Measurements from ENCODE around the gene OR8K3. TPM values are rescaled to one million over a fixed set of nuclear protein-coding genes. Genes with fewer than 3 reads are reported as not detected.

Gene OR8K3
- total RNA-seq, 2 donors from 2014 or later = not detected

Other genes starting within 250 kb of the OR8K3 start
- gene OR8I2, start 221.8 kb upstream of the OR8K3 start, total RNA-seq = not detected
- not detected for gene OR8H2, start 211.5 kb upstream of the OR8K3 start, total RNA-seq
- gene OR8H3, start 192.8 kb upstream of the OR8K3 start, total RNA-seq = not detected
- not detected for gene OR8J3, start 174.9 kb upstream of the OR8K3 start, total RNA-seq
- gene OR8K5, start 154.8 kb upstream of the OR8K3 start, total RNA-seq = not detected
- gene OR5J2, start 138.5 kb upstream of the OR8K3 start, total RNA-seq = not detected
- gene OR5T2, start 80.9 kb upstream of the OR8K3 start, total RNA-seq = not detected
- not detected for gene OR5T3, start 62.9 kb upstream of the OR8K3 start, total RNA-seq
- not detected for gene OR5T1, start 41.0 kb upstream of the OR8K3 start, total RNA-seq
- not detected for gene OR8H1, start 22.9 kb upstream of the OR8K3 start, total RNA-seq
- gene OR8K1, start 30.9 kb downstream of the OR8K3 start, total RNA-seq = not detected
- gene OR8J1, start 39.1 kb downstream of the OR8K3 start, total RNA-seq = not detected
- gene OR8U1, start 60.5 kb downstream of the OR8K3 start, total RNA-seq = not detected
- gene OR5AL1, start 97.6 kb downstream of the OR8K3 start, total RNA-seq = not detected
- gene OR5M3, start 158.2 kb downstream of the OR8K3 start, total RNA-seq = not detected
- not detected for gene OR5M8, start 176.2 kb downstream of the OR8K3 start, total RNA-seq
- not detected for gene OR5M11, start 228.1 kb downstream of the OR8K3 start, total RNA-seq

All from activated T-cell treated with anti-CD3 and anti-CD28 coated beads, Interleukin-2, amount 50 U/mL, for 72 hours (primary cell).